Measurements from ENCODE around the gene KCNK10.

DNA sequence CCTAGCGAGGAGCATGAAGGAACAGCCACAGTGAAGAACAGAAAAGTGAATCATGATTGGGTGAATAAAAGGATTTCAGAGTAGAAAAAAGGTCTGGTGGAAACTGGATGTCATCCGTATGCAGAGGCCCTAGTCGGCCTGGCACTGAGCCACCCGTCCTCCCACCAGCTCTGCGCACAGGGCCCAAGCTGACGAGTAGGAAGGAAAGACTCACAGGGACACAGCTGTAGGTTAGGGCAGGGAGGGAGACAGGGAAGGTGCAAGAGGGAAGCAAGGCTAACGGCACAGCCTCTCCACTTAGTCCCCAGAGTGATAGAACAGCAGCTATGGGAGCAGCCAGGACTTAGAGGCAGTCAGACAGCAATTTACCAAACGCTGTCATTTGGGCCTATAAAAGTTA lies 112.6 kb downstream of the KCNK10 start:
- TF ChIP-seq, protein P1, sequence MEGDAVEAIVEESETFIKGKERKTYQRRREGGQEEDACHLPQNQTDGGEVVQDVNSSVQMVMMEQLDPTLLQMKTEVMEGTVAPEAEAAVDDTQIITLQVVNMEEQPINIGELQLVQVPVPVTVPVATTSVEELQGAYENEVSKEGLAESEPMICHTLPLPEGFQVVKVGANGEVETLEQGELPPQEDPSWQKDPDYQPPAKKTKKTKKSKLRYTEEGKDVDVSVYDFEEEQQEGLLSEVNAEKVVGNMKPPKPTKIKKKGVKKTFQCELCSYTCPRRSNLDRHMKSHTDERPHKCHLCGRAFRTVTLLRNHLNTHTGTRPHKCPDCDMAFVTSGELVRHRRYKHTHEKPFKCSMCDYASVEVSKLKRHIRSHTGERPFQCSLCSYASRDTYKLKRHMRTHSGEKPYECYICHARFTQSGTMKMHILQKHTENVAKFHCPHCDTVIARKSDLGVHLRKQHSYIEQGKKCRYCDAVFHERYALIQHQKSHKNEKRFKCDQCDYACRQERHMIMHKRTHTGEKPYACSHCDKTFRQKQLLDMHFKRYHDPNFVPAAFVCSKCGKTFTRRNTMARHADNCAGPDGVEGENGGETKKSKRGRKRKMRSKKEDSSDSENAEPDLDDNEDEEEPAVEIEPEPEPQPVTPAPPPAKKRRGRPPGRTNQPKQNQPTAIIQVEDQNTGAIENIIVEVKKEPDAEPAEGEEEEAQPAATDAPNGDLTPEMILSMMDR (conservative IDR thresholded peaks at IDR 0.05; ENCODE audit: low read length) = no peak
- TF ChIP-seq EZH2phosphoT487 (IDR thresholded peaks at IDR 0.05; ENCODE audit: borderline replicate concordance, low read depth, low read length) = no peak

All from OCI-LY7 (cell line).